ENCODE results near the gene CROCC2.

The CROCC2 gene

DNA sequence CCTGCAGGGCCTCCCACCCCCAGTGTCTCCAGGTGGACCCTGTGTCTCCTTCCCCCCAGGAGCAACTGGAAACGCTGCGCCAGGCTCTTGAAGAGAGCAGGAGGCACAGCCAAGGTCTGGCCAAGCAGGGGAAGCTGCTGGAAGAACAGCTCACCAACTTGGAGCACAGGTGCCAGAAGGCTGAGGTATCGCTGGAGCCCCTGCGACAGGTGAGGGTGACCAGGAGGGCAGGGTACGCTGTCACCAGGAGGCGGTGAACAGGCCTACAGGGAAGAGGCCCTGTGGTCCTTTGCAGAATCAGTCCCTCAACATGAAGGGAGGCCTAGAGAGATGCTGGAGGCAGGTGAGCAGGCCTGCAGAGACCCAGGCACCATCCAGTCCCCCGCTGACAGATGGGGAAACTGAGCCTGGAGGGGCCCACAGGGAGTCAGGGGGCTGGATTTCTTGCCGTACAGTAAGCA is 76.7 kb downstream of the CROCC2 start:
- no peaks in the 10 kb centered on the region for H3K9me3 ChIP-seq (ENCODE audit: control insufficient read depth, low read length)
- H3K27ac ChIP-seq (ENCODE audit: low read depth, low read length, severe bottlenecking), result no peak overlapping the region
- no peak overlapping the region for H3K4me3 ChIP-seq (ENCODE audit: extremely low read depth, insufficient read depth, low read length, poor library complexity, severe bottlenecking)
- no peaks in the 10 kb centered on the region for H3K36me3 ChIP-seq (ENCODE audit: control insufficient read depth, insufficient read depth, low read length)
- H3K4me1 ChIP-seq (ENCODE audit: control insufficient read depth, insufficient read depth, low read length, poor library complexity, severe bottlenecking), result no peaks in the 10 kb centered on the region
- 86 to 92% methylated on average over 7 to 8 of the region's 8 CpGs for WGBS, 2 experiments (ENCODE audit: insufficient coverage in 2 of 2)

DNA sequence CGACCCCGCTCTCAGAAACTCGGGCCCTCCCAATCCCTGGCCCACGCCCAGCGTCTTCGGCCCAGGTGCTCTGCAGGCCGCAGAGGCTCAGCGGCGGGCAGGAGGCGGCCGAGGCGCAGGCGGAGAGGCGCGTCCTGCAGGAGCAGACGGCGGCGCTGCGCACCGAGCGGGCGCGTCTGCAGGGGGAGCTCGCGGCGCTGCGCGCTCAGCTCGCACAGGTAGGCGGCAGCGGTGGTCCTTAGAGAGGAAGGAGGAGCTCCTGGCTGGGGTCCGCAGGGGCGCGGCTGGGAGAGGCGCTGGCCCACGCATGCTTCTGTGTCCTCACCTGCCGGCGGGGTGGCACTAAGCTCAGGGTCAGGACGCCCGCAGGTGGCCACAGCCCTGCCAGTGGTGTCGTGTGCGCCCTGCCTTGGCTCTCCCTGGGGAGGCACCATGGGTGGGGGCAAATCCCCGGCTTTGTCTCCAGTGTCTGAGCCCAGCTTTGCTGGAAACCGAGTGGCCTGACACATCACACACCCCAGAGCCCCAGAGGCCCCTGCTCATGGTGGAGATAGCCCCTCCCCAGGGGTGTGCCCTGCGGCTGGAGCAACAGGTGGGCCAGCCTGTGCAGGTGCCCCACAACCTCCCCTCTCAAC is 77.3 kb downstream of the CROCC2 start:
- H3K9me3 ChIP-seq (ENCODE audit: control insufficient read depth, low read length), result no peaks in the 10 kb centered on the region
- no peak overlapping the region for H3K27ac ChIP-seq (ENCODE audit: low read depth, low read length, severe bottlenecking)
- no peaks in the 10 kb centered on the region for H3K36me3 ChIP-seq (ENCODE audit: control insufficient read depth, insufficient read depth, low read length)
- no peaks in the 10 kb centered on the region for H3K4me1 ChIP-seq (ENCODE audit: control insufficient read depth, insufficient read depth, low read length, poor library complexity, severe bottlenecking)
- 7 to 10% methylated on average over 31 to 45 of the region's 45 CpGs for WGBS, 2 experiments (ENCODE audit: insufficient coverage in 2 of 2)
- H3K4me3 ChIP-seq (ENCODE audit: extremely low read depth, insufficient read depth, low read length, poor library complexity, severe bottlenecking), result no peak overlapping the region

DNA sequence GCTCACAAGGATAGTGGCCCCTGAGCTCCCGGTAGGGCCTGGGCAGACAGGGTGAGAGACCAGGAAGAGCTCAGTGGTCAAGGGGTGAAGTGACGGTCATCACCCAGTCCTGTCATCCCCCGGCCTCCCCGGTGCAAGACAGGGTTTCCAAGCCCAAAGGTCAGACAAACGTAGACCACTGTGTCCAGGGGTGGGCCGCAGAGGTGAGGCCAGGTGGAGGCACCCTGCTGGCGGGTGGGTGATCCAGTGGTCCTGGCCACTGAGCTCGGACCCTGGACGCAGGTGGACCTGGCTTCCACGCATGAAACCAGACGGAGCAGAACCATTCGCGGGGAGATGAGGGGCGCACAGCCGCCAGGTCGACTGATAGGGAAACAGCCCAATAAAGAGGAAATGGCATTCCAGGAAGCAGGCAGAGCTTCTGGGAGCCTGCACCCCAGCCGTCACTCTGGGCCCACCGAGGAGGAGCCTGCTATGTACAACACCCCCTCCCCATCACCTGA is 77.9 kb downstream of the CROCC2 start:
- no peaks in the 10 kb centered on the region for H3K4me1 ChIP-seq (ENCODE audit: control insufficient read depth, insufficient read depth, low read length, poor library complexity, severe bottlenecking)
- no peaks in the 10 kb centered on the region for H3K36me3 ChIP-seq (ENCODE audit: control insufficient read depth, insufficient read depth, low read length)
- no peak overlapping the region for H3K27ac ChIP-seq (ENCODE audit: low read depth, low read length, severe bottlenecking)
- no peak overlapping the region for H3K4me3 ChIP-seq (ENCODE audit: extremely low read depth, insufficient read depth, low read length, poor library complexity, severe bottlenecking)
- H3K9me3 ChIP-seq (ENCODE audit: control insufficient read depth, low read length), result no peaks in the 10 kb centered on the region
- WGBS, 2 experiments (ENCODE audit: insufficient coverage in 2 of 2), result 73 to 86% methylated on average over 17 to 18 of the region's 18 CpGs

DNA sequence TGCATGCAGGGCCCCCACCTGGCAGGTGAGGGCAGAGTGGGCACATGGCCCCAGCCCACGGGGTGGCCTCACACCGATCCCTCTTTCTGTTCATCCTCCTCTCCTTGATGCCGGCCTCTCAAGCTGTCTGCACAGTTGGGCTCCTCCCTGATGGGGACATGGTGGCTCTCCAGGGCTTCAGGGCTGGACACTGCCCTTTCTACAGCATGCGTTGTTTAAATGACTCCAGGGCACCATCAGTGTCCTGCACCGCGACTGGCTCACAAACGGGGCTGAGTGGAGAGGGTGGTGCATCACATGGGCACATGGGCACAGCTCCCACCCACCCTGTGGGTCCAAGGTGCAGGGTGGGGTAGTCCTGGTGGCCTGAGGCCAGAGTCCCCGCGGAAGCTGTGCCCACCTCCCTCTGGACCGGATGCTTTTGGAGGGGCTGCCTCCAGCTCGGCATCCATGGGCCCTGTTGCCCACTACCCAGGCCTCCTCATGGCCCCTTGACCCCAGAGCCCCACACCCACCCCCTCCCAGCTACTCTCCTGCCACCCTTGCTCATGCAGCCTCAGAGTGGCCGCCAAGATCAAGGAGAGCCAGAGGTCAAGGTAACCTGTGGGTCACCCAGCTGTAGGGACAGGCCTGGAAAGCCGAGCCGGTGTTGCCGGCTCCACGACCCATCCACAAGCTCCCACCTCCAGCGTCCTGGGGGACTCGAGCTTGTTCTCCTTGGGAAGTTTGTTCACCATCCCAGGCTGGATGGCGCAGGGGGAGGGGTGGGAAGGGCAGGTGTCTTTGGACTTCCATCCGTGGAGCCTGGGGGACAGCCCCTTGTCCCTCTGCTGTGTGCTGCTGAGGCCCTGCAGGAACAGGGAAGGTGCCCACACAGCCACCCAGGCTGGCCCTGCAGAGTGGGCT is 80.0 kb downstream of the CROCC2 start:
- Histone ChIP-seq H3K4me1 (ENCODE audit: control insufficient read depth, insufficient read depth, low read length, poor library complexity, severe bottlenecking) (no peaks in the 10 kb centered on the region), H3K9me3 (ENCODE audit: control insufficient read depth, low read length) (no peaks in the 10 kb centered on the region), H3K27ac (ENCODE audit: low read depth, low read length, severe bottlenecking) (no peak overlapping the region), H3K36me3 (ENCODE audit: control insufficient read depth, insufficient read depth, low read length) (no peaks in the 10 kb centered on the region), H3K4me3 (ENCODE audit: extremely low read depth, insufficient read depth, low read length, poor library complexity, severe bottlenecking) (no peak overlapping the region)
- 81 to 83% methylated on average over 11 to 16 of the region's 20 CpGs for WGBS, 2 experiments (ENCODE audit: insufficient coverage in 2 of 2)

DNA sequence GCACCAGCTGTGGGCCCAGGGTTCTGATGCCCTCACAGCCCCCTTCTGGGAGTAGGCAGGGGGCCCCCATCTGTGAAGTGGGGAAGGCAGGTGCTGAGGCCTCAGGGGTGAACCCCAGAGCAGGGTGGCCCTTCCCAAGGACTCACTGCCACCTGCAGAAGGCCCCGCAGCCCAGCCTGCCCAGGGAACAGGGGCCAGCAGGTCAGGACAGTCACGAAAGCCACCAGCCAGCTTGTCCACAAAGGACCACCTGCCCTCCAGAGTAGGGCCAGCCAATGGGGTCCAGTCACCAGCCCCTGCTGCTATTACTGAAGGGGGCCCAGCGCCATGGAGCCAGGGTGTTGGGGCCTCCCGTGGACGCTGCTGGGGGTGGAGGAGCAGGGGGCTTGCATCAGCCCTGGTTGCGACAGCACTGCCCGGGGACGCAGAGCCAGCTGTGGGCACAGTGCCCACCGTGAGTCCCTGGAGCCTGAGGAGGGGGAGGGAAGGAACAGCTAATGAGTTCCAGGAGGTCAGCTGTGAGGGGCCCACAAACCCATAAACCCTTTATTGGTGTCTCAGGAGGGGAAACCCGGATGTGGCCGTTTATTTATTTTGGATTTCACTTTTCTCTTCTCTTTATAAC is 80.8 kb downstream of the CROCC2 start:
- peaks cover 7% of the 10 kb centered on the region for H3K4me1 ChIP-seq (ENCODE audit: control insufficient read depth, insufficient read depth, low read length, poor library complexity, severe bottlenecking)
- WGBS, 2 experiments (ENCODE audit: insufficient coverage in 2 of 2), result 77 to 94% methylated on average over 5 to 8 of the region's 11 CpGs

DNA sequence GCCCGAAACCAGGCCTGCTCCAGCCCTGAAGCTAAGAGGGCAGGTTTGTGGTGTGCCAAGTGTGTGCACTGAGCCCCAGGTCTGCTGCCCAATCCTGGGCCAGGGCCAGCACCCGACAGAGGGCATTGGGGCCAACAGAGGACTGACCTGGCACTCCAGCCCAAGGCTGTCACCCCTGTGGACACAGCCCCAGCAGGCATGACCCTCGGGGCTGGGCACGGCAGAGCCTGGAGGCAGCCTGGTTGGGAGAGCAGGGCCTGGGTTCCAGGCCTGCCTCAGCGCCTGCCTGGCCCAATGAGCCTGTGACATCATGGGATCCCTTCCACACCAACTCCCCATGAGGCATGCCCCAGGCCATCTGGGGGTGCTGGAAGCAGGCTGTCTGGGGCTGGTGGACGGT is 81.5 kb downstream of the CROCC2 start:
- Histone ChIP-seq H3K9me3 (ENCODE audit: control insufficient read depth, low read length) (no peaks in the 10 kb centered on the region), H3K27ac (ENCODE audit: low read depth, low read length, severe bottlenecking) (no peak overlapping the region), H3K4me3 (ENCODE audit: extremely low read depth, insufficient read depth, low read length, poor library complexity, severe bottlenecking) (no peak overlapping the region), H3K4me1 (ENCODE audit: control insufficient read depth, insufficient read depth, low read length, poor library complexity, severe bottlenecking) (peaks cover 7% of the 10 kb centered on the region), H3K36me3 (ENCODE audit: control insufficient read depth, insufficient read depth, low read length) (no peaks in the 10 kb centered on the region)
- WGBS, 2 experiments (ENCODE audit: insufficient coverage in 2 of 2), result 88 to 96% methylated on average over 4 of the region's 6 CpGs

More for the DNA sequence above, 80.8 kb downstream of the CROCC2 start:
- Histone ChIP-seq H3K27ac (ENCODE audit: low read depth, low read length, severe bottlenecking) (no peak overlapping the region), H3K36me3 (ENCODE audit: control insufficient read depth, insufficient read depth, low read length) (no peaks in the 10 kb centered on the region), H3K9me3 (ENCODE audit: control insufficient read depth, low read length) (no peaks in the 10 kb centered on the region), H3K4me3 (ENCODE audit: extremely low read depth, insufficient read depth, low read length, poor library complexity, severe bottlenecking) (no peak overlapping the region)

DNA sequence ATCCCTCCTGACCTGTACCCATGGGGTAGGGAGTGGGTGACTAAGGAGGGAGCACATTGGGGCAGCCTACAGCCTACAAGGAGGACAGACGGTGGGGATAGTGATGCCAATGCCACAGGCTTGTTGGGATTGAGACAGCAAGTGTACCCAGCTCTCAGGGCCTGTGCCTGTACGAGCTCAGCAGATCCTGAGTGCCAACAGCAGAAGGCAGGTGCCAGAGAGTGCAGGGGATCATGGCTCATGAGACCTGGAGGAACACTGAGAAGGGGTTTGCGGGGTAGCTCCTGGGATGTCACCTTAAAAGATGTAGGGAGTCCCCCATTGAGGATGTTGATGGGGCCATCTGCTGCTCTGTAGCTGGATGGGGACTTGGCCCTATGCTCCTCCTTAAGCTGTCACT is 82.0 kb downstream of the CROCC2 start:
- WGBS, 2 experiments (ENCODE audit: insufficient coverage in 2 of 2), result 94% methylated on average over 3 of the region's 3 CpGs
- Histone ChIP-seq H3K4me3 (ENCODE audit: extremely low read depth, insufficient read depth, low read length, poor library complexity, severe bottlenecking) (no peak overlapping the region), H3K27ac (ENCODE audit: low read depth, low read length, severe bottlenecking) (no peak overlapping the region), H3K36me3 (ENCODE audit: control insufficient read depth, insufficient read depth, low read length) (no peaks in the 10 kb centered on the region), H3K9me3 (ENCODE audit: control insufficient read depth, low read length) (no peaks in the 10 kb centered on the region), H3K4me1 (ENCODE audit: control insufficient read depth, insufficient read depth, low read length, poor library complexity, severe bottlenecking) (peaks cover 7% of the 10 kb centered on the region)

DNA sequence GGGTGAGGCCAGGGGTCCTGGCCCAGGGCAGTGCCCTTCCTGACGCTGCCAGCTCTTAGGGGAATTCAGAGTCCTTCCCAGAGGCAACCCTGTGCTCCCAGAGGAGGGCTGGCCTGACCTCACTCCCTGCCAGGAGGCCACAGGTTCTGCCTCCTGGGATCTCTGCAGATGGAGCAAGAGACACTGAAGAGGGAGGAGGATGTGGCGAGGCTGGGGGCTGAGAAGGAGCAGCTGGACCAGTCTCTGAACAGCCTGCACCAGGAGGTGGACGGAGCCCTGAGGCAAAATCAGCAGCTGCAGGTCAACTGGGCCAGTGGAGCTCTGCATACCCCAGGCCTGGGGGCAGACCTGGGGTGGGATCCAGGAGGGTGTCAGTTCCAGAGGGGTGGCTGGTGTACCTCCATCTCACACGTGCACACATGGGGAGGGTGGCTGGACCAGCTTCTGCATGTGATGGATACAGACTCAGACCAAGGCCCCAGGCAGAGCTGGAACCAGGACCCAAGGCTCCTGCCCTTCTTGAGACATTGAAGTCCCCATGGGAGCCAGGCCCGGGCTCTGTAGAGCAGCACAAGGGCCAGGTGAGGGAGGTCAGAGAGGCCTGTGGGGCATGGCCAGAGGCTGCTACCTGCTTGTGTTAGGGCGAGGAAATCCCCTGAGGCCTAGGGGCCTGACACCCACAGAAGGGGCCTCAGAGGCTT is 82.6 kb downstream of the CROCC2 start:
- peaks cover 7% of the 10 kb centered on the region for H3K4me1 ChIP-seq (ENCODE audit: control insufficient read depth, insufficient read depth, low read length, poor library complexity, severe bottlenecking)
- no peak overlapping the region for H3K27ac ChIP-seq (ENCODE audit: low read depth, low read length, severe bottlenecking)
- H3K4me3 ChIP-seq (ENCODE audit: extremely low read depth, insufficient read depth, low read length, poor library complexity, severe bottlenecking), result no peak overlapping the region
- no peaks in the 10 kb centered on the region for H3K36me3 ChIP-seq (ENCODE audit: control insufficient read depth, insufficient read depth, low read length)
- WGBS, 2 experiments (ENCODE audit: insufficient coverage in 2 of 2), result 77 to 84% methylated on average over 5 to 6 of the region's 6 CpGs
- H3K9me3 ChIP-seq (ENCODE audit: control insufficient read depth, low read length), result no peaks in the 10 kb centered on the region

DNA sequence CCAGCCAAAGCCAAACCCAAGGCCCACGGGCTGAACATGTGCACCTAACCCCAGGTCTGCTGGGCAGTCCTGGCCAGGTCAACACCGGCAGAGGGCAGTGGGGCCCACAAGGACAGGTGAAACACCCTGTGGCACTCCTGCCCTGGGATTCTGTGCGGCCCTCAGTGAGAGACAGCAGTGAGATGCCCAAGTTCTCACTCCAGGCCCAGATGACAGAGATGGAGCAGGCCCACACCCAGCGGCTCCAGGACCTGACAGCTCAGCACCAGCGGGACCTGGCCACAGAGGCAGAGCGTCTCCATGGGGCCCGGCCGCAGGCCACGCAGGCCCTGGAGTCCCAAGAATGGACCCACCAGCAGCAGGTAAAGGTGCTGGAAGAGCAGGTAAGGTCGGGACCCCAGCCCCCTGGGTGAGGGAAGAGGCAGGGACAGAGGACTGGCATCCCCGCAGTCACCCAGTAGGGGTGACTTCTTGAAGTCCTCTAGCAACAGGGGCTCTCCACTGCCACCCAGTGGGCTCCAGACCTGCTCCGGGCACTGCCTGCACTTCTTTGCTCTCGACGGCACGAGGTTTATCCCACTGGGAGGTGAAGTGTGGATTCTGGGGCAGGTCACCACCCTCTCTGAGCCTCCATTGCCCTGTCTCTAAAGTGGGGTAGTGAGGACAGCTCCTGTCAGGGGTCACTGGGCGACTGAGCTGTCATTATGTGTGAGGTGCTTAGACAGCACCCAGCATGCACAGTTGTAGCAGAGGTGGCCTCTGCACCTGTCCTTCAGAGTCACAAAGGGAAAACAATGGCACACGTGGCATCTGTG is 83.5 kb downstream of the CROCC2 start:
- no peaks in the 10 kb centered on the region for H3K9me3 ChIP-seq (ENCODE audit: control insufficient read depth, low read length)
- 65 to 67% methylated on average over 16 to 17 of the region's 17 CpGs for WGBS, 2 experiments (ENCODE audit: insufficient coverage in 2 of 2)
- no peak overlapping the region for H3K4me3 ChIP-seq (ENCODE audit: extremely low read depth, insufficient read depth, low read length, poor library complexity, severe bottlenecking)
- no peak overlapping the region for H3K27ac ChIP-seq (ENCODE audit: low read depth, low read length, severe bottlenecking)
- peaks cover 7% of the 10 kb centered on the region for H3K4me1 ChIP-seq (ENCODE audit: control insufficient read depth, insufficient read depth, low read length, poor library complexity, severe bottlenecking)
- no peaks in the 10 kb centered on the region for H3K36me3 ChIP-seq (ENCODE audit: control insufficient read depth, insufficient read depth, low read length)

DNA sequence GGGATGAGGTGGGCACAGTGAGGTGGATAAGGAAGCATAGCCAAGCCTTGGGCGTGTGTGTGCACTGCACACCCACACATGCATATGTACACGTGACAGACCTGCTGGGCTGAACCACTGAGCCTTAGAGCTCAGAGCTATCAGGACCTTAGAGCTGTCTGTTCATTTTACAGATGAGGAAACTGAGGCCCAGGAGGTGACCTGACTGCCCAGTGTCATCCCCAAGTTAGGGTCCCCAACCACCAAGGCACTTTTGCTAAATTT is 84.1 kb downstream of the CROCC2 start:
- Histone ChIP-seq H3K9me3 (ENCODE audit: control insufficient read depth, low read length) (no peaks in the 10 kb centered on the region), H3K36me3 (ENCODE audit: control insufficient read depth, insufficient read depth, low read length) (no peaks in the 10 kb centered on the region), H3K4me1 (ENCODE audit: control insufficient read depth, insufficient read depth, low read length, poor library complexity, severe bottlenecking) (peaks cover 7% of the 10 kb centered on the region), H3K4me3 (ENCODE audit: extremely low read depth, insufficient read depth, low read length, poor library complexity, severe bottlenecking) (no peak overlapping the region), H3K27ac (ENCODE audit: low read depth, low read length, severe bottlenecking) (no peak overlapping the region)
- WGBS, 2 experiments (ENCODE audit: insufficient coverage in 2 of 2), result 96 to 100% methylated on average over 1 to 2 of the region's 2 CpGs

Measured in mesodermal cell (in vitro differentiated cells).